ENCODE results near the gene NR1D1.
A peak's percentile ranks its signal among the peaks of the same experiment; 100 is the strongest.

The NR1D1 gene

GRCh38 chr17:40089077-40089895, 11.1 kb downstream of the NR1D1 start:
- no peak for DNase-seq (ENCODE audit: low read depth, low spot score)
- H3K36me3 ChIP-seq (ENCODE audit: insufficient read depth, insufficient read length, low read length), result peaks cover 42% of the 10 kb centered on the region

GRCh38 chr17:40087903-40088718, 12.3 kb downstream of the NR1D1 start:
- Histone ChIP-seq H3K9ac (ENCODE audit: insufficient read length, low read depth) (no peak overlapping the region), H3K9me3 (ENCODE audit: insufficient read depth, low read length) (no peaks in the 10 kb centered on the region), H3K36me3 (ENCODE audit: insufficient read depth, insufficient read length, low read length) (peaks cover 30% of the 10 kb centered on the region), H3K27me3 (ENCODE audit: insufficient read depth, insufficient read length) (no peaks in the 10 kb centered on the region), H3K4me3 (ENCODE audit: insufficient read length, low read depth) (no peak overlapping the region), H3K4me1 (ENCODE audit: insufficient read depth, insufficient read length) (peaks cover 30% of the 10 kb centered on the region)
- DNase-seq (ENCODE audit: low read depth, low spot score), result no peak
- peak; percentile 38 for TF ChIP-seq YY1 (IDR thresholded peaks at IDR 0.05; ENCODE audit: insufficient read depth, insufficient read length)
- TF ChIP-seq SUZ12 (IDR thresholded peaks at IDR 0.05; ENCODE audit: extremely low read depth, insufficient read depth, insufficient read length), result no peak

More at GRCh38 chr17:40089077-40089895, 11.1 kb downstream of the NR1D1 start:
- Histone ChIP-seq H3K9ac (ENCODE audit: insufficient read length, low read depth) (no peak overlapping the region), H3K4me1 (ENCODE audit: insufficient read depth, insufficient read length) (peaks cover 30% of the 10 kb centered on the region), H3K9me3 (ENCODE audit: insufficient read depth, low read length) (no peaks in the 10 kb centered on the region), H3K4me3 (ENCODE audit: insufficient read length, low read depth) (no peak overlapping the region), H3K27me3 (ENCODE audit: insufficient read depth, insufficient read length) (no peaks in the 10 kb centered on the region)
- no peak for TF ChIP-seq ZNF274 (IDR thresholded peaks at IDR 0.05; ENCODE audit: low read depth, low read length)
- TF ChIP-seq YY1 (IDR thresholded peaks at IDR 0.05; ENCODE audit: insufficient read depth, insufficient read length), result no peak
- TF ChIP-seq SUZ12 (IDR thresholded peaks at IDR 0.05; ENCODE audit: extremely low read depth, insufficient read depth, insufficient read length), result no peak

GRCh38 chr17:40087049-40087794, 13.2 kb downstream of the NR1D1 start:
- peak overlapping the region; percentile 24 for H3K9ac ChIP-seq (ENCODE audit: insufficient read length, low read depth)
- DNase-seq (ENCODE audit: low read depth, low spot score), result no peak
- peaks cover 28% of the 10 kb centered on the region for H3K36me3 ChIP-seq (ENCODE audit: insufficient read depth, insufficient read length, low read length)

GRCh38 chr17:40086150-40087044, 14.0 kb downstream of the NR1D1 start:
- no peak overlapping the region for H3K4me3 ChIP-seq (ENCODE audit: insufficient read length, low read depth)

More at GRCh38 chr17:40087049-40087794, 13.2 kb downstream of the NR1D1 start:
- Histone ChIP-seq H3K27me3 (ENCODE audit: insufficient read depth, insufficient read length) (no peaks in the 10 kb centered on the region), H3K4me1 (ENCODE audit: insufficient read depth, insufficient read length) (peaks cover 30% of the 10 kb centered on the region), H3K4me3 (ENCODE audit: insufficient read length, low read depth) (no peak overlapping the region), H3K9me3 (ENCODE audit: insufficient read depth, low read length) (no peaks in the 10 kb centered on the region)
- TF ChIP-seq SUZ12 (IDR thresholded peaks at IDR 0.05; ENCODE audit: extremely low read depth, insufficient read depth, insufficient read length) (no peak), YY1 (IDR thresholded peaks at IDR 0.05; ENCODE audit: insufficient read depth, insufficient read length) (no peak), ZNF274 (IDR thresholded peaks at IDR 0.05; ENCODE audit: low read depth, low read length) (no peak)

GRCh38 chr17:40084477-40084876, 15.9 kb downstream of the NR1D1 start:
- Histone ChIP-seq H3K4me3 (ENCODE audit: insufficient read length, low read depth) (no peak overlapping the region), H3K9me3 (ENCODE audit: insufficient read depth, low read length) (no peaks in the 10 kb centered on the region), H3K27me3 (ENCODE audit: insufficient read depth, insufficient read length) (no peaks in the 10 kb centered on the region), H3K36me3 (ENCODE audit: insufficient read depth, insufficient read length, low read length) (peaks cover 26% of the 10 kb centered on the region), H3K4me1 (ENCODE audit: insufficient read depth, insufficient read length) (peaks cover 18% of the 10 kb centered on the region), H3K9ac (ENCODE audit: insufficient read length, low read depth) (no peak overlapping the region)
- no peak for DNase-seq (ENCODE audit: low read depth, low spot score)
- no peak for TF ChIP-seq ZNF274 (IDR thresholded peaks at IDR 0.05; ENCODE audit: low read depth, low read length)
- TF ChIP-seq SUZ12 (IDR thresholded peaks at IDR 0.05; ENCODE audit: extremely low read depth, insufficient read depth, insufficient read length), result no peak
- no peak for TF ChIP-seq YY1 (IDR thresholded peaks at IDR 0.05; ENCODE audit: insufficient read depth, insufficient read length)

More at GRCh38 chr17:40086150-40087044, 14.0 kb downstream of the NR1D1 start:
- no peak for DNase-seq (ENCODE audit: low read depth, low spot score)
- Histone ChIP-seq H3K27me3 (ENCODE audit: insufficient read depth, insufficient read length) (no peaks in the 10 kb centered on the region), H3K9ac (ENCODE audit: insufficient read length, low read depth) (peak overlapping the region; percentile 36), H3K4me1 (ENCODE audit: insufficient read depth, insufficient read length) (peaks cover 23% of the 10 kb centered on the region), H3K36me3 (ENCODE audit: insufficient read depth, insufficient read length, low read length) (peaks cover 28% of the 10 kb centered on the region), H3K9me3 (ENCODE audit: insufficient read depth, low read length) (no peaks in the 10 kb centered on the region)
- no peak for TF ChIP-seq YY1 (IDR thresholded peaks at IDR 0.05; ENCODE audit: insufficient read depth, insufficient read length)
- no peak for TF ChIP-seq ZNF274 (IDR thresholded peaks at IDR 0.05; ENCODE audit: low read depth, low read length)
- TF ChIP-seq SUZ12 (IDR thresholded peaks at IDR 0.05; ENCODE audit: extremely low read depth, insufficient read depth, insufficient read length), result no peak

GRCh38 chr17:40079545-40079944, 20.8 kb downstream of the NR1D1 start:
- Histone ChIP-seq H3K4me1 (ENCODE audit: insufficient read depth, insufficient read length) (peaks cover 17% of the 10 kb centered on the region), H3K4me3 (ENCODE audit: insufficient read length, low read depth) (no peak overlapping the region), H3K9me3 (ENCODE audit: insufficient read depth, low read length) (no peaks in the 10 kb centered on the region), H3K9ac (ENCODE audit: insufficient read length, low read depth) (no peak overlapping the region), H3K27me3 (ENCODE audit: insufficient read depth, insufficient read length) (no peaks in the 10 kb centered on the region), H3K36me3 (ENCODE audit: insufficient read depth, insufficient read length, low read length) (peaks cover 7% of the 10 kb centered on the region)
- no peak for DNase-seq (ENCODE audit: low read depth, low spot score)
- TF ChIP-seq ZNF274 (IDR thresholded peaks at IDR 0.05; ENCODE audit: low read depth, low read length) (no peak), YY1 (IDR thresholded peaks at IDR 0.05; ENCODE audit: insufficient read depth, insufficient read length) (no peak), SUZ12 (IDR thresholded peaks at IDR 0.05; ENCODE audit: extremely low read depth, insufficient read depth, insufficient read length) (no peak)
